ENCODE measurements around the gene VIT. TPM values are rescaled to one million over a fixed set of nuclear protein-coding genes. Genes with fewer than 3 reads are reported as not detected.

Gene VIT
- total RNA-seq, 1 donor from 2014 or later: not detected

DNA sequence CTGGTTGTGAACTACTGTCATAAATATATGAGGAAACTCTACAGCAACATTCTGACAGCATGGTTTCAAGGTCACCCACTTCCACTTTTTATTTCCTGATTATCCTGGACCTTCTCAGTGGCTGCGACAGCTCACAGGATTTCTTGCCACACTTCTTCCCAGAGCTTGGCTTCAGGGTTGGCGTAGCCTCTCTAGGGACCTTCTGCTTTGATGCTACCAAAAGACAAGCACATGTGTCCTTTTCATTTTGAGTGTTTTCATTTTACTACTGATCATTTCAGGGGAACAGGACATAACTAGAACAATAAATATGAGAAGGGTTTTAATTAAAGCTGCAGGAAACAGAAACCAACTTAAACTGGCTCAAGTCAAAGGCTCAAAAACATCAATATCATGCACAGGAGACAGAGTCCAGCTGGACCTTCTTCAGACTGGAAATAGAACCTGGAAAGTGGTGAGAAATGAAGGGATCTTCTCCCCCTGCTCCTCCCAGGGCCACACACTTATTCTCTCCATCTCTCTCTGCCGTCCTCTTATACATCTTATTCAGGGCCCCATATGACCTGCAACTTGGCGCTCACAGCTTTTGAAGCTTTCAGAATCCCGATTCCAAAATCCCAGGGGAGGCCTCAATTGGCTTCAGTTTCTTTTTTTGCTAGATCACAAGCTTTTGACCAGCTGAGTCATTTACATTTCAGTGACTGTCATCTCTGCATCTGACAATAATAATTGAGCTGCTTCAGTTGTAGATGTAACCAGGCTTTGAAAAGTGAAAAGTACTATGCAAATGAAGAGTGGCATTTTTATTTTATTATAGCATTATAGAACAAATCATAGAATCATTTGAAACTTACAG lies 9.7 kb downstream of the VIT start:
- TF ChIP-seq, protein P1, sequence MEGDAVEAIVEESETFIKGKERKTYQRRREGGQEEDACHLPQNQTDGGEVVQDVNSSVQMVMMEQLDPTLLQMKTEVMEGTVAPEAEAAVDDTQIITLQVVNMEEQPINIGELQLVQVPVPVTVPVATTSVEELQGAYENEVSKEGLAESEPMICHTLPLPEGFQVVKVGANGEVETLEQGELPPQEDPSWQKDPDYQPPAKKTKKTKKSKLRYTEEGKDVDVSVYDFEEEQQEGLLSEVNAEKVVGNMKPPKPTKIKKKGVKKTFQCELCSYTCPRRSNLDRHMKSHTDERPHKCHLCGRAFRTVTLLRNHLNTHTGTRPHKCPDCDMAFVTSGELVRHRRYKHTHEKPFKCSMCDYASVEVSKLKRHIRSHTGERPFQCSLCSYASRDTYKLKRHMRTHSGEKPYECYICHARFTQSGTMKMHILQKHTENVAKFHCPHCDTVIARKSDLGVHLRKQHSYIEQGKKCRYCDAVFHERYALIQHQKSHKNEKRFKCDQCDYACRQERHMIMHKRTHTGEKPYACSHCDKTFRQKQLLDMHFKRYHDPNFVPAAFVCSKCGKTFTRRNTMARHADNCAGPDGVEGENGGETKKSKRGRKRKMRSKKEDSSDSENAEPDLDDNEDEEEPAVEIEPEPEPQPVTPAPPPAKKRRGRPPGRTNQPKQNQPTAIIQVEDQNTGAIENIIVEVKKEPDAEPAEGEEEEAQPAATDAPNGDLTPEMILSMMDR (IDR thresholded peaks at IDR 0.05; ENCODE audit: insufficient read depth, low read length, severe bottlenecking): no peak
- no peak for DNase-seq (ENCODE audit: low read depth)
- H3K27me3 ChIP-seq (ENCODE audit: control insufficient read depth, insufficient read depth, low read length): no peaks in the 10 kb centered on the region
- H3K36me3 ChIP-seq (ENCODE audit: control insufficient read depth, insufficient read depth, low read length): no peaks in the 10 kb centered on the region
- FAIRE-seq: no peak
- H3K4me3 ChIP-seq (ENCODE audit: low read depth, low read length): no peak overlapping the region

DNA sequence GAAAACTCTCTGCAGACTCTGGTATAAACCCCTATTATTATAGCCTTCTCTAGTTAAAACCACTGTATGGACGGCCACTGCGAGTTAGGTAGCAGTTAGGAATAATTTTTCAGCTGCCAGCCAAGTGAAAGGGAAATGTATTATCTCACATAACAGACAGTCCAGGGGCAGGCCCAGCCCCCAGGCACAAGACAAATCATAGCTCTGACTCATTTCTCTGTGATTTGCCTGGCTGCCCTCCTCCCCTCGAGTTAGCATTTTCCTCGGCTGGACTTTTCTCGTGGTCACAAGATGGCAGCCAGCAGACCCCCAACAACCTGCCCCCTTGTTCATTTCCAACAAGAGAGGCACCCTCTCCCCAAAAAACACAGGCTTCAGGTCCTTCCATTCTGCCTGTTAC lies 10.5 kb downstream of the VIT start:
- TF ChIP-seq, protein P1 (IDR thresholded peaks at IDR 0.05; ENCODE audit: insufficient read depth, low read length, severe bottlenecking): no peak
- FAIRE-seq (no peak), DNase-seq (ENCODE audit: low read depth) (peak; percentile 47)
- H3K27me3 ChIP-seq (ENCODE audit: control insufficient read depth, insufficient read depth, low read length): no peaks in the 10 kb centered on the region
- H3K36me3 ChIP-seq (ENCODE audit: control insufficient read depth, insufficient read depth, low read length): no peaks in the 10 kb centered on the region
- H3K4me3 ChIP-seq (ENCODE audit: low read depth, low read length): no peak overlapping the region

- Histone ChIP-seq H3K36me3 (ENCODE audit: control insufficient read depth, insufficient read depth, low read length) (no peaks in the 10 kb centered on the region), H3K4me3 (ENCODE audit: low read depth, low read length) (no peak overlapping the region), H3K27me3 (ENCODE audit: control insufficient read depth, insufficient read depth, low read length) (no peaks in the 10 kb centered on the region)
- TF ChIP-seq, protein P1 (IDR thresholded peaks at IDR 0.05; ENCODE audit: insufficient read depth, low read length, severe bottlenecking): no peak
- no peak for FAIRE-seq
- DNase-seq (ENCODE audit: low read depth): peak; percentile 29
These were observed 11.7 kb downstream of the VIT start for GRCh38 chr2:36708041-36708741.

DNA sequence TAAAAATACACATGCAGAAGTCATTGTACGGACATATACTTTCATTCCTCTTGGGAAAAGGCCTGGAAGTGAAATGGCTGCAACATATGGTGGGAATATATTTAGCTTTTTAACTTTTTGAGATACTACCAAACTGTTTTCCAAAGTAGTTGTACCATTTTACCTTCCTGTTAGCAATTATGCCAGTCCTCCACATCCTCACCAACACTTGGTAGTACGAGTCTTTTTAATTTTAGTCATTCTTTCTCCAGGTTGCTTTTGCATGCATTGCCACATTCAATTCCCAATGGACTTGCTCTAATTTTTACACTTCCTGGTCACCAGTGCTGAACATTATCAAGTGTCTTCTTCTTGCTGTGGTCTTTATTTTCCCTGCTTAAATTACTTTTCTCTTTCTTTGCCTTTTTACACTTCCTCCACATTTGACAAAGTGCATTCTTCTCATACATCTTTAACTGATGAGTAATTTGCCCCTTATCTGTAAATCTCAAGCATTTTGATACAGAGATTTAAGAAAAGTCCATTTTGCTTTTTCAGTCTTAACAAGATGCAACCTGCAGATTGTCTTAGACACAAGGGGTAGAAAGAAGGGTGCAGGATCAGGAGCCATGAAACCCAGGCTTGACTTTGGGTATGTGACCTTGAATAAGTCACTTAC lies 14.5 kb downstream of the VIT start:
- TF ChIP-seq, protein P1 (IDR thresholded peaks at IDR 0.05; ENCODE audit: insufficient read depth, low read length, severe bottlenecking): no peak
- no peak overlapping the region for H3K4me3 ChIP-seq (ENCODE audit: low read depth, low read length)
- DNase-seq (ENCODE audit: low read depth): no peak
- no peaks in the 10 kb centered on the region for H3K36me3 ChIP-seq (ENCODE audit: control insufficient read depth, insufficient read depth, low read length)
- no peaks in the 10 kb centered on the region for H3K27me3 ChIP-seq (ENCODE audit: control insufficient read depth, insufficient read depth, low read length)
- no peak for FAIRE-seq

DNA sequence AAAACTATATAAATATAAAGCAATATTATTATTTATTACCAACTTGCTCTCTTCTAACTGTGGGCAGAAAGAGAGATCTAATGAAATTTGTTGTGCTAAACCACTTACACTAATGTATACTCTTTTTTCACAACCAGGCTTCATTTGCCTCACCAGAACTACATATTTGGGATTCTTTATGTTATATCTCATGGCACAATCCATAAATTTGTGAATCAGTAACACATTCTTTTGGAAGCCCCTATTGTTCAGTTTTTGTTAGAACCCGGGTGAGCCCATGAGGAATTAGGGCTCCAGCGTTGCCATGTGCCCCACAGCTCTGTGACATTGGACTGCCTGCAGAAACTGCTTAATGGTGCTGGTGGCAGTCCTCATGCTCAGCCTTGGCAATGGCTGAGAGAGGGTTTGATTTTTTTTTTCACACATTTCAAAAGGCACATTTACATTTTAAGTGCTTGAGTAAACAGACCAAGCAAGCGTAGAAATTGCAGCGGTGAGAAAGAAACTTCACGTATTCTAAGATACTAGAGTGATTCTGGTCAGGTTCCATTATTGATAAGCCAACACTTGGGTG lies 15.3 kb downstream of the VIT start:
- DNase-seq (ENCODE audit: low read depth): no peak
- no peak for FAIRE-seq
- TF ChIP-seq, protein P1 (IDR thresholded peaks at IDR 0.05; ENCODE audit: insufficient read depth, low read length, severe bottlenecking): no peak
- no peaks in the 10 kb centered on the region for H3K36me3 ChIP-seq (ENCODE audit: control insufficient read depth, insufficient read depth, low read length)
- H3K27me3 ChIP-seq (ENCODE audit: control insufficient read depth, insufficient read depth, low read length): no peaks in the 10 kb centered on the region
- no peak overlapping the region for H3K4me3 ChIP-seq (ENCODE audit: low read depth, low read length)
